A549 (cell line): ENCODE results near the gene STAU1. TPM values are rescaled to one million over a fixed set of nuclear protein-coding genes. Genes with fewer than 3 reads are reported as not detected.
"Not testable (repeated sequence)": the region's sequence is repeated elsewhere in the genome, so short reads cannot be mapped to it uniquely, and the experiment has no call there.

Experiments used
- ATAC-seq, 2 experiments: fragments of 200-7000 bp in 1 of 2; fragments of >200 bp in 1 of 2; cut with Nextera tagmentation in 1 of 2; cut with Tn5 transposase in 1 of 2; 3 replicates each; pipeline versions ENCODE4 v1.8.0 to v1.9.1; 2018 to 2020; ENCODE audit warnings: mild to moderate bottlenecking in 1 of 2, moderate library complexity in 1 of 2
- CTCF ChIA-PET: fragments of 300-600 bp; sonication (Branson Sonifier 250); formaldehyde crosslinking; extraction: SDS; loops from one replicate; lab custom pipeline; 2021; ENCODE audit warnings: antibody characterized with exemption, inconsistent platforms; lab: Yijun Ruan, JAX
- POLR2A ChIA-PET: fragments of 350-600 bp; formaldehyde crosslinking; extraction: SDS; loops from one replicate; lab custom pipeline; 2021; ENCODE audit warnings: antibody characterized with exemption, inconsistent platforms; lab: Yijun Ruan, JAX
- DNase-seq, 2 experiments: peaks; one replicate each; pipeline versions ENCODE4 v3.0.0 to v3.0.0-alpha.2; 2011 to 2016; ENCODE audit warnings: low read depth in 1 of 2, low spot score in 1 of 2
- FAIRE-seq: peaks from 2 replicates; lab custom pipeline; 2011; peaks lifted over from hg19 to GRCh38; lab: Jason Lieb, UNC
- H3K27ac ChIP-seq, 2 experiments: fragments of >200 bp; sonication (Bioruptor Twin); formaldehyde crosslinking; 3 replicates each; pipeline ENCODE4 v1.5.1; 2016 to 2017
- H3K4me1 ChIP-seq: fragments of >200 bp; sonication (Bioruptor Twin); formaldehyde crosslinking; 3 replicates; pipeline ENCODE4 v1.6.1; 2016
- H3K4me2 ChIP-seq: fragments of >200 bp; sonication (Bioruptor Twin); formaldehyde crosslinking; 3 replicates; pipeline ENCODE4 v1.6.1; 2016
- H3K4me3 ChIP-seq: fragments of >200 bp; sonication (Bioruptor Twin); formaldehyde crosslinking; 3 replicates; pipeline ENCODE4 v1.5.1; 2016
- H3K9me3 ChIP-seq: fragments of >200 bp; sonication (Bioruptor Twin); formaldehyde crosslinking; 3 replicates; pipeline ENCODE4 v1.6.1; 2016
- CEBPB ChIP-seq, 2 experiments: fragments of >200 bp in 1 of 2; sonication (Bioruptor Twin) in 1 of 2; formaldehyde crosslinking in 1 of 2; IDR thresholded peaks; 2 replicates each; pipeline ENCODE4 v1.6.1; 2012 to 2016
- CHD2 ChIP-seq: fragments of 150-350 bp; IDR thresholded peaks from 2 replicates; pipeline ENCODE4 v1.6.1; 2014; ENCODE audit warnings: low read length; ENCODE audit not compliant: partially characterized antibody
- CHD4 ChIP-seq: fragments of 200-600 bp; sonication (generic); IDR thresholded peaks from 2 replicates; pipeline ENCODE4 v1.6.1; 2016; ENCODE audit warnings: antibody characterized with exemption, mild to moderate bottlenecking, borderline replicate concordance
- CTCF ChIP-seq: fragments of >200 bp; sonication (Bioruptor Twin); formaldehyde crosslinking; IDR thresholded peaks from 3 replicates; pipeline ENCODE4 v1.5.1; 2016
- E2F6 ChIP-seq: IDR thresholded peaks from 2 replicates; pipeline ENCODE4 v1.6.1; 2012; ENCODE audit warnings: low read depth, borderline replicate concordance
- FOSB ChIP-seq: fragments of 250-450 bp; sonication (Bioruptor Pico); IDR thresholded peaks from 2 replicates; pipeline ENCODE4 v1.5.0; 2020; ENCODE audit warnings: mild to moderate bottlenecking, moderate library complexity
- HEYL ChIP-seq: fragments of 250-450 bp; sonication (Bioruptor Pico); IDR thresholded peaks from 2 replicates; pipeline ENCODE4 v1.8.0; 2021; ENCODE audit warnings: mild to moderate bottlenecking, moderate library complexity
- HOXB5 ChIP-seq: fragments of 250-450 bp; sonication (Bioruptor Pico); IDR thresholded peaks from 2 replicates; pipeline ENCODE4 v1.5.0; 2020; ENCODE audit warnings: mild to moderate bottlenecking, moderate library complexity
- KDM5A ChIP-seq: fragments of 200-600 bp; sonication (generic); IDR thresholded peaks from 2 replicates; pipeline ENCODE4 v1.6.1; 2016; ENCODE audit warnings: antibody characterized with exemption, mild to moderate bottlenecking
- MAX ChIP-seq: IDR thresholded peaks from 2 replicates; pipeline ENCODE4 v1.6.1; 2012
- POLR2AphosphoS2 ChIP-seq: conservative IDR thresholded peaks from 2 replicates; pipeline ENCODE4 v1.6.1; 2012; ENCODE audit warnings: low read length, improper control_type of control experiment, inconsistent platforms
- RAD21 ChIP-seq, 2 experiments: fragments of >200 bp in 1 of 2; sonication (Bioruptor Twin) in 1 of 2; formaldehyde crosslinking in 1 of 2; IDR thresholded peaks in 1 of 2; conservative IDR thresholded peaks in 1 of 2; 2 replicates in 1 of 2; 3 replicates in 1 of 2; pipeline ENCODE4 v1.6.1; 2012 to 2018; ENCODE audit warnings: inconsistent platforms in 1 of 2
- RCOR1 ChIP-seq: fragments of 150-350 bp; IDR thresholded peaks from 2 replicates; pipeline ENCODE4 v1.6.1; 2014; ENCODE audit warnings: antibody characterized with exemption, low read length, low read depth
- REST ChIP-seq: fragments of 200-600 bp; sonication (generic); IDR thresholded peaks from 2 replicates; pipeline ENCODE4 v1.6.1; 2016; ENCODE audit warnings: antibody characterized with exemption, mild to moderate bottlenecking, moderate library complexity
- RNF2 ChIP-seq: fragments of 200-600 bp; sonication (generic); IDR thresholded peaks from 2 replicates; pipeline ENCODE4 v1.6.1; 2016; ENCODE audit warnings: low read depth, mild to moderate bottlenecking, antibody characterized with exemption, moderate library complexity, borderline replicate concordance
- SMC3 ChIP-seq: fragments of >200 bp; sonication (Bioruptor Twin); formaldehyde crosslinking; IDR thresholded peaks from 3 replicates; pipeline ENCODE4 v1.6.1; 2018; ENCODE audit warnings: inconsistent platforms
- SREBF2 ChIP-seq: fragments of 450-650 bp; IDR thresholded peaks from 2 replicates; pipeline ENCODE4 v1.6.1; 2014; ENCODE audit warnings: mild to moderate bottlenecking, moderate library complexity
- TFCP2L1 ChIP-seq: fragments of 250-450 bp; sonication (Bioruptor Pico); IDR thresholded peaks from 2 replicates; pipeline ENCODE4 v1.5.0; 2021; ENCODE audit warnings: mild to moderate bottlenecking
- TP53 ChIP-seq: fragments of 250-450 bp; sonication (Bioruptor Pico); IDR thresholded peaks from 2 replicates; pipeline ENCODE4 v1.5.0; 2021; ENCODE audit warnings: mild to moderate bottlenecking, moderate library complexity
- ZC3H11A ChIP-seq: fragments of 450-650 bp; IDR thresholded peaks from 2 replicates; pipeline ENCODE4 v1.6.1; 2014; ENCODE audit warnings: antibody characterized with exemption, mild to moderate bottlenecking
- ZNF302 ChIP-seq: fragments of 250-450 bp; sonication (Bioruptor Pico); IDR thresholded peaks from 2 replicates; pipeline ENCODE4 v1.9.0; 2021; ENCODE audit warnings: inconsistent platforms, mild to moderate bottlenecking, moderate library complexity
- ZSCAN20 ChIP-seq: fragments of 250-450 bp; sonication (Bioruptor Pico); IDR thresholded peaks from 2 replicates; pipeline ENCODE4 v1.8.0; 2022; ENCODE audit warnings: mild to moderate bottlenecking, moderate library complexity
- WGBS: methylation state at CpG from one replicate; pipeline ENCODE4 v1.1.6; 2017; ENCODE audit errors: missing lambda C conversion rate; 5-methylcytosine and 5-hydroxymethylcytosine counted together
- polyA plus RNA-seq, 4 experiments: library from polyadenylated mRNA; depleted of rRNA in 3 of 4; stranded (reverse); fragments of >200 nt; fragmentation: RNase III in 1 of 4; extraction: RNeasy Plus Mini Kit Qiagen cat#74134 plus additional on column Dnase treatment in 1 of 4; gene quantifications; 2 replicates in 3 of 4; 3 replicates in 1 of 4; pipeline ENCODE4 v1.2.3, GENCODE V29; 2011 to 2017

The STAU1 gene
- polyA plus RNA-seq, 2 of the 4 experiments (the other 2 are of a cell fraction), result 64.0 to 74.7 TPM

GRCh38 chr20:49100292-49100691 is 87.8 kb downstream of the STAU1 start:
- DNase-seq, FAIRE-seq, H3K4me2 ChIP-seq, H3K27ac ChIP-seq, H3K4me1 ChIP-seq, POLR2A ChIA-PET, ATAC-seq, H3K4me3 ChIP-seq, H3K9me3 ChIP-seq: not testable (repeated sequence)
- CTCF ChIA-PET, result interaction anchor here (1.2 kb wide), 1 partner anchor 33 kb away, joined by 4 read pairs; no protein-coding TSS in a partner anchor
- WGBS, result 89% methylated on average over 5 of the region's 5 CpGs
- peak; percentile 88 for TF ChIP-seq ZC3H11A

- no peak for ATAC-seq
Observed at GRCh38 chr20:49099011-49099410, 89.1 kb downstream of the STAU1 start.

GRCh38 chr20:49098136-49098535 is 90.0 kb downstream of the STAU1 start:
- ChIA-PET CTCF (interaction anchor here (1.1 to 1.5 kb wide), 2 partner anchors 12 to 119 kb away, joined by 3 read pairs; no protein-coding TSS in a partner anchor), POLR2A (no interaction called here)
- no peak for ATAC-seq
- DNase-seq, result no peak
- Histone ChIP-seq H3K9me3 (no peaks in the 10 kb centered on the region), H3K4me2 (no peak overlapping the region), H3K27ac (no peak overlapping the region), H3K4me1 (no peaks in the 10 kb centered on the region), H3K4me3 (no peak overlapping the region)
- 96% methylated on average over 4 of the region's 4 CpGs for WGBS
- FAIRE-seq, result no peak
- no peak for TF ChIP-seq RNF2
- TF ChIP-seq RCOR1, result no peak
- no peak for TF ChIP-seq MAX
- no peak for TF ChIP-seq E2F6
- no peak for TF ChIP-seq CHD2
- no peak for TF ChIP-seq CTCF
- no peak for TF ChIP-seq REST
- no peak for TF ChIP-seq CEBPB (IDR thresholded peaks at IDR 0.05)
- TF ChIP-seq CHD4, result no peak

More at GRCh38 chr20:49099011-49099410, 89.1 kb downstream of the STAU1 start:
- no peak overlapping the region for H3K27ac ChIP-seq
- ChIA-PET POLR2A (no interaction called here), CTCF (interaction anchor here (0.5 to 0.8 kb wide), 4 partner anchors 19 to 238 kb away, joined by 3 to 4 read pairs (median 3); no protein-coding TSS in a partner anchor)
- H3K4me3 ChIP-seq, result no peak overlapping the region
- H3K9me3 ChIP-seq, result no peaks in the 10 kb centered on the region
- no peaks in the 10 kb centered on the region for H3K4me1 ChIP-seq
- DNase-seq (no peak), FAIRE-seq (no peak)
- 91% methylated on average over 3 of the region's 3 CpGs for WGBS
- no peak overlapping the region for H3K4me2 ChIP-seq
- TF ChIP-seq KDM5A (no peak), HOXB5 (CRISPR knock-in tag) (no peak), ZSCAN20 (CRISPR knock-in tag) (no peak), SMC3 (no peak), REST (no peak), FOSB (no peak), TFCP2L1 (CRISPR knock-in tag) (no peak), ZNF302 (CRISPR knock-in tag) (no peak), SREBF2 (no peak), POLR2AphosphoS2 (no peak), E2F6 (no peak), RAD21 (conservative IDR thresholded peaks at IDR 0.05 in 1 of 2, IDR thresholded peaks at IDR 0.05 in 1 of 2) (no peak), TP53 (CRISPR knock-in tag) (no peak), HEYL (CRISPR knock-in tag) (no peak)
